GM19025 (cell line): ENCODE results near the gene ERVFRD-1.

Experiments used
- ATAC-seq: cut with Tn5 transposase; IDR thresholded peaks from one replicate; pipeline ENCODE4 v1.9.1; 2021; ENCODE audit warnings: mild to moderate bottlenecking, low read depth, moderate library complexity; ENCODE audit not compliant: unreplicated experiment

Gene ERVFRD-1

GRCh38 chr6:11110921-11111768, at the start of gene ERVFRD-1:
Gene ERVFRD-1, minus strand, starts transcription at chr6:11111725. Its CDS starts 6,415 bp downstream, at chr6:11105310.
- ATAC-seq: no peak

- ATAC-seq: no peak
Observed at GRCh38 chr6:11160199-11160598, 48.7 kb upstream of the ERVFRD-1 start.

GRCh38 chr6:11155589-11155988, 44.1 kb upstream of the ERVFRD-1 start:
- ATAC-seq: no peak

- ATAC-seq: no peak
Observed at GRCh38 chr6:11153447-11153846, 41.9 kb upstream of the ERVFRD-1 start.

- ATAC-seq: no peak
Observed at GRCh38 chr6:11152581-11152980, 41.1 kb upstream of the ERVFRD-1 start.

- no peak for ATAC-seq
Observed at GRCh38 chr6:11151488-11151887, 40.0 kb upstream of the ERVFRD-1 start.

- ATAC-seq: no peak
Observed at GRCh38 chr6:11149551-11149950, 38.0 kb upstream of the ERVFRD-1 start.

- ATAC-seq: no peak
Observed at GRCh38 chr6:11146117-11146826, 34.7 kb upstream of the ERVFRD-1 start.

- no peak for ATAC-seq
Observed at GRCh38 chr6:11144393-11144851, 32.9 kb upstream of the ERVFRD-1 start.

GRCh38 chr6:11143394-11144371, 32.2 kb upstream of the ERVFRD-1 start:
- ATAC-seq: no peak

- no peak for ATAC-seq
Observed at GRCh38 chr6:11142296-11143027, 30.9 kb upstream of the ERVFRD-1 start.

GRCh38 chr6:11141295-11141694, 29.8 kb upstream of the ERVFRD-1 start:
- no peak for ATAC-seq

GRCh38 chr6:11140056-11140455, 28.5 kb upstream of the ERVFRD-1 start:
- ATAC-seq: no peak

- ATAC-seq: no peak
Observed at GRCh38 chr6:11139051-11139960, 27.8 kb upstream of the ERVFRD-1 start.

GRCh38 chr6:11136809-11137208, 25.3 kb upstream of the ERVFRD-1 start:
- no peak for ATAC-seq

GRCh38 chr6:11133281-11133680, 21.8 kb upstream of the ERVFRD-1 start:
- ATAC-seq: no peak

GRCh38 chr6:11132194-11132888, 20.8 kb upstream of the ERVFRD-1 start:
- ATAC-seq: no peak

GRCh38 chr6:11130605-11131004, 19.1 kb upstream of the ERVFRD-1 start:
- no peak for ATAC-seq
